Hepatic stellate cell (primary cell): ENCODE data around the gene KLHL33.

Experiments
- DNase-seq: peaks from one replicate; pipeline ENCODE4 v3.0.0; 2011; ENCODE audit warnings: low spot score

The KLHL33 gene

DNA sequence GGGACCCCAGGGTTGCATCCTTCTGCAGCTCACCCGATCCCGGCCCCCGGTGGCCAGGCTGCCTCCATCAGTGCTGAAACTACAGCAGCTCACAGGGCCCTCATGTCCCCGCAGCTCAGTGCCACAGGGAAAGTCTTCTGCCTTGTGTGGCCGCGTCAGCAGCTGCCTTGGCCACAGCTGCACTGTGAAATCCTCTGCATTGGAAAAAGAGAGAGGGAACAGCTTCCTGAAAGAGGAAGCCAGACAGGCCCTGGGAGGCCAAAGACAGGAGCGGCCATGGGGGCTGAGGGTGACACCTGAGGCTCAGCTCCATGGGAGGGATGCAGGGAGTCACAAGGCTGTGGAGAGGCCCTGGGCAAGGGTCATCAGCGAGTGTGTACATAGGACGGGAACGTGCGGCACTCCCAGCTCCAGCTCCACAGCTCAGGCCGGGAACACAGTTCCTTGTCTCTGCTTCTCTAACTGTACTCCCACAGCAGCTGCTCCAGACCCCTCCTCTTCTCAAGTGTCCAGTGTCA lies 59.8 kb downstream of the KLHL33 start:
- DNase-seq: no peak
